Mesenchymal stem cell (in vitro differentiated cells and primary cell): ENCODE measurements around the gene SCN11A.

Experiments
- DNase-seq: peaks from one replicate; pipeline ENCODE4 v3.0.0-alpha.2; 2013
- H2AFZ ChIP-seq: one replicate; pipeline ENCODE4 v1.6.1; 2013; ENCODE audit warnings: low read depth, mild to moderate bottlenecking, control low read depth, inconsistent platforms, low read length, moderate library complexity
- H2AK5ac ChIP-seq: 2 replicates; pipeline ENCODE4 v1.6.1; 2013; ENCODE audit warnings: low read length, moderate library complexity, mild to moderate bottlenecking, inconsistent platforms; ENCODE audit not compliant: severe bottlenecking
- H2BK120ac ChIP-seq: one replicate; pipeline ENCODE4 v1.6.1; 2013; ENCODE audit warnings: low read depth, mild to moderate bottlenecking, inconsistent platforms, low read length, moderate library complexity
- H2BK12ac ChIP-seq, 2 experiments: one replicate each; pipeline ENCODE4 v1.6.1; 2013; ENCODE audit warnings: inconsistent platforms in 2 of 2, low read length in 2 of 2, mild to moderate bottlenecking in 2 of 2, moderate library complexity in 2 of 2, control low read depth in 1 of 2
- H2BK15ac ChIP-seq: one replicate; pipeline ENCODE4 v1.6.1; 2013; ENCODE audit warnings: mild to moderate bottlenecking, low read depth, inconsistent platforms; ENCODE audit not compliant: poor library complexity, severe bottlenecking
- H2BK5ac ChIP-seq: 2 replicates; pipeline ENCODE4 v1.6.1; 2013; ENCODE audit warnings: low read depth, mild to moderate bottlenecking, low read length, control low read depth, inconsistent platforms; ENCODE audit not compliant: poor library complexity, severe bottlenecking
- H3K14ac ChIP-seq, 2 experiments: one replicate each; pipeline ENCODE4 v1.6.1; 2013; ENCODE audit warnings: inconsistent platforms in 2 of 2, low read length in 2 of 2, control low read depth in 1 of 2, mild to moderate bottlenecking in 1 of 2, moderate library complexity in 1 of 2
- H3K18ac ChIP-seq, 2 experiments: one replicate each; pipeline ENCODE4 v1.6.1; 2013; ENCODE audit warnings: inconsistent platforms in 2 of 2, low read length in 2 of 2, control low read depth in 1 of 2, low read depth in 1 of 2, mild to moderate bottlenecking in 1 of 2
- H3K23ac ChIP-seq, 2 experiments: one replicate each; pipeline ENCODE4 v1.6.1; 2013; ENCODE audit warnings: inconsistent platforms in 2 of 2, low read length in 2 of 2, mild to moderate bottlenecking in 2 of 2, moderate library complexity in 2 of 2, control low read depth in 1 of 2
- H3K27ac ChIP-seq: 2 replicates; pipeline ENCODE4 v1.5.1; 2013; ENCODE audit warnings: mild to moderate bottlenecking, moderate library complexity, low read length, control low read depth, inconsistent platforms; ENCODE audit not compliant: poor library complexity, severe bottlenecking
- H3K27me3 ChIP-seq, 2 experiments: 2 replicates each; pipeline versions ENCODE4 v1.6.1 to v1.7.0; 2013; ENCODE audit warnings: low read length in 2 of 2, mild to moderate bottlenecking in 2 of 2, moderate library complexity in 2 of 2, control low read depth in 1 of 2, inconsistent platforms in 1 of 2; ENCODE audit not compliant: control insufficient read depth in 1 of 2, insufficient read depth in 1 of 2
- H3K36me3 ChIP-seq, 2 experiments: 2 replicates each; pipeline versions ENCODE4 v1.6.1 to v1.7.0; 2013; ENCODE audit warnings: low read length in 2 of 2, control low read depth in 1 of 2, inconsistent platforms in 1 of 2, low read depth in 1 of 2, mild to moderate bottlenecking in 1 of 2; ENCODE audit not compliant: insufficient read depth in 2 of 2, control insufficient read depth in 1 of 2
- H3K4ac ChIP-seq, 2 experiments: one replicate each; pipeline ENCODE4 v1.6.1; 2013; ENCODE audit warnings: inconsistent platforms in 2 of 2, low read length in 2 of 2, mild to moderate bottlenecking in 2 of 2, moderate library complexity in 2 of 2, control low read depth in 1 of 2, low read depth in 1 of 2
- H3K4me1 ChIP-seq: 2 replicates; pipeline ENCODE4 v1.6.1; 2013; ENCODE audit warnings: low read depth, low read length, control low read depth; ENCODE audit not compliant: control insufficient read depth, insufficient read depth
- H3K4me2 ChIP-seq: 2 replicates; pipeline ENCODE4 v1.6.1; 2013; ENCODE audit warnings: low read length, mild to moderate bottlenecking, inconsistent platforms; ENCODE audit not compliant: poor library complexity, severe bottlenecking
- H3K4me3 ChIP-seq, 2 experiments: 2 replicates each; pipeline versions ENCODE4 v1.5.1 to v1.7.0; 2013; ENCODE audit warnings: low read length in 2 of 2, mild to moderate bottlenecking in 2 of 2, control low read depth in 1 of 2, low read depth in 1 of 2; ENCODE audit not compliant: insufficient read depth in 1 of 2
- H3K79me1 ChIP-seq: replicated peaks from 2 replicates; pipeline ENCODE4 v1.6.1; 2013; ENCODE audit warnings: mild to moderate bottlenecking, control low read depth, low read length, inconsistent platforms; ENCODE audit not compliant: poor library complexity, severe bottlenecking
- H3K9ac ChIP-seq: 2 replicates; pipeline ENCODE4 v1.7.0; 2013; ENCODE audit warnings: mild to moderate bottlenecking, low read length, moderate library complexity
- H3K9me3 ChIP-seq: 2 replicates; pipeline ENCODE4 v1.7.0; 2013; ENCODE audit warnings: mild to moderate bottlenecking, low read length; ENCODE audit not compliant: control insufficient read depth
- H4K8ac ChIP-seq: one replicate; pipeline ENCODE4 v1.6.1; 2013; ENCODE audit warnings: inconsistent platforms, mild to moderate bottlenecking, low read length, moderate library complexity
- H4K91ac ChIP-seq: one replicate; pipeline ENCODE4 v1.6.1; 2013; ENCODE audit warnings: mild to moderate bottlenecking, low read length, inconsistent platforms
- WGBS: methylation state at CpG from one replicate; pipeline ENCODE4 v1.1.7; 2013; ENCODE audit warnings: mixed read lengths; 5-methylcytosine and 5-hydroxymethylcytosine counted together

SCN11A gene

DNA sequence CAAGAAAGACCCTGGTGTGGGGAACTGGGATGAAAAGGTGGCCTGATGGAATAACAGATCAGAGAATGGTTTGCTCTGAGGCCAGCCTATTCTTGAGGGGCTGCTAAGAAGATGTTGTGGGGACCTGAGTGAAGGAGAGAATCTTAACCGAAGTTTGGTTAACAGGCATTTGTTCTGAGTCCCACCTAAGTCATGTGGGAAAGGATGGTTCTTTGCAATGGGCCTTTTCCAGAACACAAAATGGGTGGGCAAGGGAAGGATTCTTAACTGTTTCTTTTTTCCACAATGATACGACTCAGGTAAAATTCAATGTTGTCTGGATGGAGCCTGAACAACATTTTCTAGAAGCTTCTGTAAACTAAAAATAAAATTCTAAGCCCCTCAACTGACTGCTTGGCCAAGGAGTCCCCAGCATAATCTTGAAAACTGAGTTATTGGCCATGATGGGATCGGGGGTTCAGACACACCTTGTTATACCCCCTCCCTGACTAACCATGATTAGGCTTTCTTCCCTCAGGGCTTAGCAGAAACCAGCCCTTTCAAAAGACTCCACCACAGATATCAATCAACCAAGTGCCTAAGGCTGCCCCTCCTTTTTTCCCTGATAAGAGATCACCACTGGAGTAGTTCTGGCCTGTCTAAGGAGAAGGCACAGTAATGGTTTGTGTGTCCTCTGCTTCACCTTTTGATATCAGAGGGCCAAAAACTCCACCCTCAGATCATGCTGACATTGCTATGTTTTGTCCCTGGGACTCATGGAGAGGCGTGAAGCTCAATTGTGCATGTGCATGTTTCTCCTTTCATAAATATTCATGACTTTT is 30.1 kb downstream of the SCN11A start:
- Histone ChIP-seq H3K4ac (no peak overlapping the region), H3K36me3 (no peaks in the 10 kb centered on the region), H3K79me1 (no peaks in the 10 kb centered on the region), H3K4me3 (no peak overlapping the region), H3K9ac (no peak overlapping the region), H3K18ac (no peak overlapping the region), H2BK5ac (no peak overlapping the region), H3K23ac (no peak overlapping the region), H2BK15ac (no peak overlapping the region), H4K8ac (no peak overlapping the region), H2AFZ (no peak overlapping the region), H3K4me1 (no peaks in the 10 kb centered on the region), H3K9me3 (no peaks in the 10 kb centered on the region), H3K4me2 (no peak overlapping the region), H3K27ac (no peak overlapping the region), H2BK12ac (no peak overlapping the region), H4K91ac (no peak overlapping the region), H3K14ac (no peak overlapping the region), H2AK5ac (no peak overlapping the region), H2BK120ac (no peak overlapping the region), H3K27me3 (peaks cover 13 to 14% of the 10 kb centered on the region in 2 experiments)
- no peak for DNase-seq
- 70% methylated on average over 3 of the region's 4 CpGs for WGBS

DNA sequence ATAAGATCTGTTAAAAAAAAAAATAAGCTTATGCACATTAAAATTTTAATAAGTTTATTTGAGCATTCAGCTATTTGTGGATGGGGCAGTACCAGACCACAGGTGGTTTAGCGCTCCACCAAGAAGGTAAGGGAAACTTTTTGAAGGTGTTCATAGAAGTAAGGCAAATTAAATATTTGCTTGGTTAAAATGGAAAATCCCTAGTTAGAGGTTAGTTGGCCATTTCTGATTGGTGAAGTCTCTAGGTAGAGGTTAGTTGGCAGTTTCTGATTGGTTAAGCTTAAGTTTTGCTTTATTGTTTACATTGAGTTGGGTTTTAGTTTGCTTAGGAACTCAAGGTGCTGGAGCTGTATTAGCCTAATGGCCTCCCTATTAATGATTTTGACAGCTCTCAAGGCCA is 30.7 kb downstream of the SCN11A start:
- H2BK5ac ChIP-seq = no peak overlapping the region
- H2AFZ ChIP-seq = no peak overlapping the region
- no peak overlapping the region for H3K9ac ChIP-seq
- no peaks in the 10 kb centered on the region for H3K9me3 ChIP-seq
- peaks cover 10 to 13% of the 10 kb centered on the region in 2 experiments for H3K27me3 ChIP-seq
- no peak overlapping the region for H2BK15ac ChIP-seq
- H3K4me1 ChIP-seq = no peaks in the 10 kb centered on the region
- no peak overlapping the region for H4K91ac ChIP-seq
- no peaks in the 10 kb centered on the region for H3K36me3 ChIP-seq
- H3K18ac ChIP-seq = no peak overlapping the region
- H3K14ac ChIP-seq = no peak overlapping the region
- no peak overlapping the region for H3K23ac ChIP-seq
- DNase-seq = no peak
- 98% methylated on average over 1 of the region's 1 CpG for WGBS
- H3K79me1 ChIP-seq = no peaks in the 10 kb centered on the region
- H4K8ac ChIP-seq = no peak overlapping the region
- no peak overlapping the region for H3K4me2 ChIP-seq
- no peak overlapping the region for H3K4ac ChIP-seq
- H2AK5ac ChIP-seq = no peak overlapping the region
- H2BK120ac ChIP-seq = no peak overlapping the region
- H2BK12ac ChIP-seq = no peak overlapping the region
- no peak overlapping the region for H3K4me3 ChIP-seq
- no peak overlapping the region for H3K27ac ChIP-seq

DNA sequence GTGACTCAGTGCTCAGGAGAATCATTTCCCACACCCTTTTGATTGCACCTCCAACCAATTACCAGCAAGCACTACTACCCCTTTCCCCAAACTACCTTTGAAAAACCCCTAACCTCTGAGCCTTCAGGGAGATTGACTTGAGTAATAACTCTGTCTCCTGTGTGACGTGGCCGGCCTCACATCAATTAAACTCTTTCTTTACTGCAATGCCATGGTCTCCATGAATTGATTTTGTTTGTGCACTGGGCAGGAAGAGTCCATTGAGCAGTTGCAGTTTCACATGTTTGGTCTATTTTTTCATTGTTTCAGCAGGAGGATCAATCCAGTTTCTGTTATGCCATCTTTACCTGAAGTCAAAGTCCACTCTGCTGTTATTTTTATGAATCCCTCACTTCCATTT is 32.4 kb downstream of the SCN11A start:
- no peaks in the 10 kb centered on the region for H3K4me1 ChIP-seq
- H3K9ac ChIP-seq = no peak overlapping the region
- no peak overlapping the region for H2BK120ac ChIP-seq
- no peak for DNase-seq
- no peak overlapping the region for H3K27ac ChIP-seq
- H3K4me3 ChIP-seq = no peak overlapping the region
- H3K27me3 ChIP-seq = peaks cover 10 to 20% of the 10 kb centered on the region in 2 experiments
- H2BK12ac ChIP-seq = no peak overlapping the region
- H3K79me1 ChIP-seq = no peaks in the 10 kb centered on the region
- H4K91ac ChIP-seq = no peak overlapping the region
- H2BK5ac ChIP-seq = no peak overlapping the region
- H2AFZ ChIP-seq = no peak overlapping the region
- H3K4ac ChIP-seq = no peak overlapping the region
- no peak overlapping the region for H4K8ac ChIP-seq
- no peak overlapping the region for H2BK15ac ChIP-seq
- H3K23ac ChIP-seq = no peak overlapping the region
- H2AK5ac ChIP-seq = no peak overlapping the region
- no peak overlapping the region for H3K4me2 ChIP-seq
- WGBS = 88% methylated on average over 2 of the region's 2 CpGs
- no peak overlapping the region for H3K14ac ChIP-seq
- no peak overlapping the region for H3K18ac ChIP-seq
- no peaks in the 10 kb centered on the region for H3K9me3 ChIP-seq
- no peaks in the 10 kb centered on the region for H3K36me3 ChIP-seq

DNA sequence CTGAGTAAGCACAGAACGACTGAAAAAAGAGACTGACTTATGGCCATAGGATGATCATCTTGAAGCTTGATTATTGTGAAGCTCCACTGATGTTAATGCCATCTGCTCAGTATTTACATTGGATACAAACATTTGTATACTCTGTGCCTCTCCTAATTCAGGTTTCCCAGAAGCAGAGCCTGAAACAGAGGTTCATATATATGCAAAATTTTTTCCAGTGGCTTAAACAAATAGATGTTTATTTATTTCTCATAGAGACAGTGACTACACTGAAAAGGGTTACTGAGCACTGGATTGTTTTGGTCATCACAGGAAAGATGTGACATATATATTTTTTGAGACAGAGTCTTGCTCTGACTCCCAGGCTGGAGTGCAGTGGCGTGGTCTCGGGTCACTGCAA is 36.3 kb downstream of the SCN11A start:
- Histone ChIP-seq H2AK5ac (no peak overlapping the region), H3K14ac (no peak overlapping the region), H3K23ac (no peak overlapping the region), H4K91ac (no peak overlapping the region), H2BK120ac (no peak overlapping the region), H3K4me1 (no peaks in the 10 kb centered on the region), H3K27ac (no peak overlapping the region), H3K79me1 (no peaks in the 10 kb centered on the region), H3K9me3 (no peaks in the 10 kb centered on the region), H3K4me2 (no peak overlapping the region), H3K9ac (no peak overlapping the region), H2BK15ac (no peak overlapping the region), H3K18ac (no peak overlapping the region), H2AFZ (no peak overlapping the region), H4K8ac (no peak overlapping the region), H2BK5ac (no peak overlapping the region), H3K27me3 (peaks cover 4 to 20% of the 10 kb centered on the region in 2 experiments), H3K36me3 (no peaks in the 10 kb centered on the region), H2BK12ac (no peak overlapping the region), H3K4ac (no peak overlapping the region), H3K4me3 (no peak overlapping the region)
- DNase-seq = no peak
- 100% methylated on average over 2 of the region's 3 CpGs for WGBS
